ENCODE results near the gene THOC1.

GRCh38 chr18:312415-312814 lies 44.6 kb upstream of the THOC1 start:
- no peak for TF ChIP-seq CTCF (IDR thresholded peaks at IDR 0.05)
- no peak for TF ChIP-seq POLR2A (IDR thresholded peaks at IDR 0.05)

Measured in adrenal gland (tissue), 5 donors.